ENCODE measurements around the gene COL13A1. TPM values are rescaled to one million over a fixed set of nuclear protein-coding genes. Genes with fewer than 3 reads are reported as not detected.

COL13A1 gene
- total RNA-seq, 1 donor from 2014 or later, result 20.1 TPM

DNA sequence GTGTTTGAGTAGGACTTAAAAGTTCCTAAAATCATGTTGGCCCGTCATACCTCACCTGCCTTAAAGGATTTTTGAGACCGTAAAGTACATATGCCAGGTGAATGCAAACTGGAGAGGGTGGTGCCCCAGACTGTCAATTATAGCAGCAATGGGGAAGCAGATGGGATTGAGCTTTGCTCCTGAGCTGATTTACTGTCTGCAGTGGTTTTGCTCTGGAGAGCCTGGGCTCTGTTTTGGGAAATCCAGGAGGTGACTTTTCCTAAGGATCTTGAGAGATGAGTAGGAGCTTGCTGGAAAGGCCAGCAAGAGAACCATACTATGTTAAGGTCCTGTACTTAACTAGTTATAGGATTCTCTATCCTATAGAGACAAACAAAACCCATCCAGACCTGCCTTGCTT, 43.0 kb downstream of the COL13A1 start:
- no peak for DNase-seq (ENCODE audit: extremely low read depth, low read depth, low spot score)

DNA sequence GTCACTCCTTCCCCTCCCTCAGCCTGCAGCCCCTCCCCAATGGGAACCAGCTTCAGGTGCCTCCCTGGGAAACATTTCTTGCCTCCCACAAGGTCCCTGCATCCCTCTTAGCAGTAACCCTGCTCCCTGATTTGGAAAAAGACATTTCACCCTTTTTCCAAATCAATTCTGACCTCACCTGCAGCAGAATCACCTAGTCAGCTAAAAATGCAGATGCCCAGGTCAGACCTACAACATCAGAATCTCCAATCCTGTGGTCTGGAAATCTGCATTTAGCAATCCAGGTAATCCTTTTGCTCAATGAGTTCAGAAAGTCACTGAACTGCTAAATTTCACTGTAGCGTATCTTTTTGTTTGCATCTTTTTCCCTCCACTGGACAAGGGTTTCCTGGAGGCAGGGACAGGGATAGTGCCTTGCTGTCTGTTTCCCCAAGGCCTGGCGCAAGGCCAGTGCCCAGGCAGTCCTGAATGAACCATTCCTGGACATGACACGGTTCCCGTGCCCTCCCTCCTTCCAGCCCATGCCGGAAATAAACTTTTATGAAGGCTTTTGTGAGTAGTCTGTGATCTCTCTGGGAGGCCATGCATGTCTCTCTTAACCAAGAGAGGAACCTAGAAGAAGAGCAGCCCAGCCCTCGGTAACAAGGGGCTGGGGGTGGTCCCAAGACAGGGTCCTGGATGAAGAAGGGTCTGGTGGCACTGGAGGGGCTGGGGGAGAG, 44.0 kb downstream of the COL13A1 start:
- no peak for DNase-seq (ENCODE audit: extremely low read depth, low read depth, low spot score)

DNA sequence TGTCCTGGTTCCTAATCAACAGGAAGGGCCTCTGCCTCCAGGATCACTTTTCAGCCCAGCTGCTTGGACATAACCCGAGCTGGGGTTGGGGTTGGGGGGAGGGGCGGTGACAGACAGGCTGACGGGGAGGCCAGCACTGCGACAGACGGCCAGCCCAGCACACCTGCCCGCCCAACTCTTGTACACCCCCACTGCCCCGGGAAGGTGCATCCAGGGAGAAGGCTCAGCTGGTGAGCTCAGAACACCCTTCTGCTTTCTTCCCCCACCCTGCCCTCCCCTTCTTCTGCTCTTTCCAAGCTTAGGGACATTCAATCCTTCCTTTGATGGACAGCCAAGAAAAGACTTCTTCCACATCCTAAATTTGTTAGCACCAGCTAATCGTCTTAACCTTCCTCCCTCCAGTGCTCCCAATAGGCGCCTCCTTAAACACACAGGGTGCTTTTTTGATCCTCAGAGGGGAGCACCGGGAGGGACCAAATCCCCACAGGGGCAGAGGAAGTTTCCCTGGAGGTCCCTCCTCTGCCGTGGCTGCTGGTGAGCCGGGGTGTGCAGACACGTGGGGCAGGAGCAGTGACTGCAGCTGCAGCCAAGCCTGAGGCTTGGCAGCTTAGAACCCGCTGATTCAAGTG, 44.7 kb downstream of the COL13A1 start:
- DNase-seq (ENCODE audit: extremely low read depth, low read depth, low spot score), result no peak

DNA sequence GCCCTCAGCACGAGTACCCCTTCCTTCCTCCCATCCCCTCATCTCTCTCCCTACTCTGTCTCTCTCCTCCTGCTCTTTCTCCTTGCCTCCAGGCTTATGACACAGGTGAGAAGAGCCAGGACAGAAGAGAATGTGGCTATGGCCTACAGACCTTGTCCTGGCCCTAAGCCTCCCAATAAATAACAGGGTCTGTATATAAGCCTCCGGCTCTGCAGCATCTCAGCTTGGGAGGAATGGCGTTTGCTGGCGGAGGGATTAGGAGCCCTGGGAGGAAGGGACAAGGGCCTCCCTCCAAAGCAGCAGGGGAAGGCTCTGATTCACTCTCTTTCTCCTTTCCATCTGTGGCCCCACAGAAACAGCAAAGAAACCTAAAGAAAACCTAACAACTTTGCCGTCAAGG, 45.8 kb downstream of the COL13A1 start:
- no peak for DNase-seq (ENCODE audit: extremely low read depth, low read depth, low spot score)

DNA sequence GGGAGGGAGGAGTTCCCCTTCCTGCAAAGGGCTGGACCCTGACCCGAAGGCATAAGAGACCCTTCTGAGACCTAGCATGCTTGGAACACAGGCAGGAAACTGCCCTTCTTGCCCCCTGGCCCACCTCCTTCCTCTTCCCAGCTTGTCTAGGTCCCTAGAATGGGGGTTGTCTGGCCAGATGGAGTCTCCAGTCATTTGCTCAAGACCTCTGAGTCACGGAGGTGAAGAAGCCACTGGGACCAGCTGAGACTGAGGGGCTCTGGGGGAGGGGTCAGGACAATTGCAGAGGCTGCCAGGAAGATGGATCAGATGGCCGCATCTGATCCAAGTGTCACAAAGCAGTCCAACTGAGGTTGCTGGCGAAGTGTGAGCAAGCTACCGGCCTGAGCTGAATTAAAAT, 46.2 kb downstream of the COL13A1 start:
- no peak for DNase-seq (ENCODE audit: extremely low read depth, low read depth, low spot score)

DNA sequence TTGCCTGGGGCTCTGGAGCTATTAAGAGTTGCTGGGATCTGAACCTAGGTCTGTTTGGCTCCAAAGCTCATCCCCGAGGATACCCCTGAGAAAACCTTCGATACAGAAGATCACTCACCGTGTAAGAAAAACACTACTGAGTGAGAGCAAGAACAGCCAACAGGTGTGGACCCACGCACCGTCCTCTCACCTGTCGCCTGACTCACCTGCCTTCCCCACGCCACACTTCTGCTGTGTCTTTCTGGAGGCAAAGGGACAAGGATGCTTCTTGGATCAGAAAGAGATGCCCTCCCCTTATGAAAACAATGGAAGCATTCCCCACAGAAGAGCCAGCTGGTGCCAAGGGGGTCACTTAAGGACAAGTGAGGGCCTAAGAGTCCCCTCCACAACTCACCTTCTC, 46.7 kb downstream of the COL13A1 start:
- no peak for DNase-seq (ENCODE audit: extremely low read depth, low read depth, low spot score)

DNA sequence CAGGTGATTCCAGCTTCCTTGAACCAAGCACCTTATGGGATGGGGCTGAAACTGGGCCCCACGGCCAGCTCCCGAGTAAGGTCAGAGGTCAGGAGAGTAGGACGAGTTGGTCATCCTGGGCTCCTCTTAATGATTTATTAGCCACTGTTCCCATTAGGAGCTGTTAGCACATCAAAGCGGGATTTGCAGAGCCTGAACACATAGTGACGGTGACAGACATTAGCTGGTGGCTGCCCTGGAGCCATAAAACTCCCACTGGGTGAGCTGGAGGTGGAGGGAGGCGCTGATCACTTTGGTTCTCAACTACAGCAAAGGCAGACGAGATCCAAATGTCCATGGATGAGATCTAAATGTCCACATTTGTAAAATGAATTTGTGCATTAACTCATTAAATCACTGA, 48.1 kb downstream of the COL13A1 start:
- no peak for DNase-seq (ENCODE audit: extremely low read depth, low read depth, low spot score)

DNA sequence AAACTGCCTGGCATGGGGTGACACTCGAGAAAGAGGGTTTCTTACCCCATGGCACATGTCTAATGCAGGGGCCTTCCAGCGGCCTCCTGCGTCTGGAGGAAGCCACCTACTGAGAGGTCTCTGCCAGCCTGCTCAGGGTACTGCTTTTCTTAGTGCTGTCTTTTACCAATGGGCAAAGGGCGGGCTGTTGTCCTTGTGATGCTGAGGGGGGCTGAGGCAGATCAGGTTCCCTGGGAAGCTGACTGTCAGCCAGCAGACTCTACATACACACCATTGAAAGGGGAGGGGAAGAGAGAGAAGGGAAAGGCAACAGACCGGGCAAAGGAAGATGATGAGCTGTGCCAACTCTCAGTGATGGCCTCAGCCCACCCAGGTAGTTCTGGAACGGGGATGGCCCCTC, 48.7 kb downstream of the COL13A1 start:
- no peak for DNase-seq (ENCODE audit: extremely low read depth, low read depth, low spot score)

DNA sequence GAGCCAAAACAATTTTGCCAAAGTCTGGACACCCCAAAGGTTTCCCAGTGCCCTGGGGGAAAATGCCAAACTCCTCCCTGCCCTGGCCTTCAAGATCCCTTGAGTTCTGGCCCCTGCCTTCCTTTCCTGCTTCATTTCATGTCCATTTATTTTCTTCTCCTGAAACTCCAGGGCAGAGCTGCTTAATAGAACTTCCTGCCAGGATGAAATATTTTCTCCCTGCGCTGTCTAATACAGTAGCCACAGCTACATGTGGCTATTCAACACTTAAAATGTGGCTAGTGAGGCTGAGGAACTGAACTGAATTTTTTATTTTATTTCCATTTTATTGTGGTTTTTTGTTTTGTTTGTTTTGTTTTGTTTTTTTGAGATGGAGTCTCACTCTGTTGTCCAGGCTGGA, 49.6 kb downstream of the COL13A1 start:
- no peak for DNase-seq (ENCODE audit: extremely low read depth, low read depth, low spot score)

DNA sequence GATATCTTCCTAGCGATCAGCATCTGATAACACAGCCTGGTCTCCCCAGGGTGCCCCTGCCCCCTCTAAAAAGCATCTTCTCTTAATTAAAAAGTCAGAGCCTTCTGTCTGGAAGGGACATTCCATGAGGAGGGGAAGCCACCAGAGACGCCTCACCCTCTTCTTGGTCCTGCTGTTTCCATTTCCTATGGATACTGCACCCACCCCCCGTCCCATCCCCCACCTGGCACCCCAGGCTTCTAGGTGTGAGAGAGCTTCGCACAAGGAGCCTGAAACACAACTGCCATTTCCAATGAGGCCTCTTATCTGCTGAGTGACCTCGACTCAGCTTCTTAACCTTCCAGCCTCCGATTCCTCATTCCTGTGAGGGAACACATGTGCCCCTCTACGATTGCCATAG, 51.4 kb downstream of the COL13A1 start:
- no peak for DNase-seq (ENCODE audit: extremely low read depth, low read depth, low spot score)

DNA sequence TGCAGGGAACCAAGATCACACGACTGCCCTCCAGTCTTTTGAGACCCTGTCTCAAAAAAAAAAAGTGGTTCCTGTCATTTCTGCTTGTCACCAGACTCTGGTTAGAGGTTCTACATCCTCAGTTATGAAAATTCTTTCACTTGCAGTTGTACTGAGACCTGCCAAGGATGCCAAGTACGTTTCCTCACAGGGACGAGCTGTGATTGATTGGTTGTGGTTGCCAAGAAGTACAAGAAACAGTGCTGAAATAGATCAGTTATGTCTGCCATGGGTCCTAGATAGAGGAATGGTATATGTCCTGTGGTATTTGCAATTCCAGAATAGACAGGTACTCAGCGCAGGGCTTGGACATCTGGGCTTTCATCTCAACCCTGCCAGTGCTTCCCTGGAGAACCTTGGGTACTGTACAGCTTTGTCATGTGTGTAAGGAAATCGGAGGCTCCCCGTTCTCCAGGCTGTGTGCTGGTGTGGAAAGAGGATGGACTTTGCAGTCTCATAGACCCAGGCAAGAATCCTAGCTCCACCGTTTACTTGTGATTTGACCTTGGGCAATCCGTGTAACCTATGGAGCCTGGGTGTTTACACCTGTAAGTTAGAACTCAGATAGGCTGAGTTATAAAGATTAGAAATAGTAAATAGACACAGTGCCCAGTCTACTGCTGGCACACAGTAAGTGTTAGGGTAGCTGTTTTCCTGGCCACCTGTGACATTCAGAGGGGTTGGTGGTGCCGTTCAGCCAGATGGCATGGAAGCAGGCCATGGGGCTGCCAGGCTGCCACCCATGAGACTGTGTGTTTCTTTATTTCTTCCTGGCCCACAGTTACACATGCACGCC, 53.0 kb downstream of the COL13A1 start:
- no peak for DNase-seq (ENCODE audit: extremely low read depth, low read depth, low spot score)

DNA sequence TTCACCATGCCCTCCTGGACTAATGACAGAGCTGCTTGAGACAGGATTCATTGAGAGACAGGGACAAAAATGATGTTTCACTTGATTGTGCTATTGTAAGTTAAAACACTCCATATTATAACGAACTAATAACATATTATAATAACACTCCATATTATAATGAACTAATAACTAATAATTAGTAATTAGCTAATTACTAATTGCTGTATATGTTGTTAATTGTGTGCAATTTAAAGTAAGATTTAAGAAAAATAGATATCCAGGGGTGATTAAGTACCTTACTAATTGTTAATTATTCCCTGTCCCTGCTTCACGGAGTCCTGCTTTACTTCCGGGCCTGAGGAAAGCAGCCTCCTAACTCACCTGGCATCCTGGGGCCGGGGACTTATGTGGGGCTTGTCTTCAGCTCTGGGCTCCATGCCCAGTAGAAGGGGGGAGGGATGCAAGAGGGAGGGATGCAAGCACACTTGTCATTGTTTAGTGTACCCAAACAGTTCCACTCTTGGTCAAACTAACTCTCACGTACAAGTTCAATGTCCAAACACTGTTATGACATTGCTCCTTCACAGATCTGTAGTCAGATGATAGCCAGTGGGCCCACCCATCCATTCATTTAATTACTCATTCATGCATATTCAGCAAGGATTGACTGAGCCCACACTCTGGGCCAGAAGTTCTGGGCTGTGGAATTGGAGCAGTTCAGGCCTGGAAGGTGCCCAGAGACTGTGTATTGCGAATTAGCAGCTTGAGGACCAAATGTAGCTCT, 53.8 kb downstream of the COL13A1 start:
- no peak for DNase-seq (ENCODE audit: extremely low read depth, low read depth, low spot score)

DNA sequence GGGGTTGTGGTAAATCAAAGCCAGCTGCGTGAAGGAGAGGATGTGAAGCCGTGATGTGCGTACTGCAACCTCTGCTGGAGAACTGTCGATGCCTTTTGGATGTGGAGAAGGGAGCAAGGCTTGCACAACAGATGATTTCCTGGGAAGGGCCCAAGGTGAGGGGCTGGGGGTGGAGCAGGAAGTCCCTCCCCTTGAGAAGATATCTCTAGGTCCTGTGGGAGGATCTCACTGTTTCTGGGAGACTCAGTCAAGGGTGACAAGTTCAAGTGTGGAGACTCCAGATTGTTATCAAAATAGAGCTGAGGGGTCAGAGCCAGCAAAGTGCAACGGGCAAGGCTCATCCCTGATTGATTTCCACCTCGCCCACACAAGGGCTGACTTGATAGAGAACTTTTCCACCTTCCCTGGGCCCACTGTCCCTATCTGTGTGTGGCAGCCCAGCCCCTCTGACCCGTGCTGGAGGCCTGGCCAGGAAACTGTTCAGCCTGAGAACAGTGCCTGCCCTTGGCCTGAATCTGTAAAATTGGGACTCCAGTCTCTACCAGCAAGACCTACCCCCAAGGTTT, 55.0 kb downstream of the COL13A1 start:
- DNase-seq (ENCODE audit: extremely low read depth, low read depth, low spot score), result no peak

DNA sequence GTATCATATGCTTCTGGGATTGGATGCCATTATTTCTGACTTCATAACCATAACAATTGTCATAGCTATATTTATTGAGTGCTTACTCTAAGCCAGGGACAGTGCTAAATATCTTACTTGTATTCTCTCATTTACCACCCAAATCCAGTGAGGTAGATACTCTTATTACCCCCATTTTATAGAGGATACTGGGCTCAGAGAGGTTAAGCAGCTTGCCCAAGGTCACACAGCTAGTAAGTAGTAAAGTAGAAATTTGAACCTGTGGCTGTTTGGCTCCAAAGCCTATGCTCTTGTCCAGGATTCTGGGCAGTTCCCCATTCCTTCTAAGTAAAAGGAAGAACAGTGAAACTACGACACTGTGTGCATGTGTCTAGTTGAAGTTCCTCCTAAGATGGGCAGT, 56.5 kb downstream of the COL13A1 start:
- no peak for DNase-seq (ENCODE audit: extremely low read depth, low read depth, low spot score)

DNA sequence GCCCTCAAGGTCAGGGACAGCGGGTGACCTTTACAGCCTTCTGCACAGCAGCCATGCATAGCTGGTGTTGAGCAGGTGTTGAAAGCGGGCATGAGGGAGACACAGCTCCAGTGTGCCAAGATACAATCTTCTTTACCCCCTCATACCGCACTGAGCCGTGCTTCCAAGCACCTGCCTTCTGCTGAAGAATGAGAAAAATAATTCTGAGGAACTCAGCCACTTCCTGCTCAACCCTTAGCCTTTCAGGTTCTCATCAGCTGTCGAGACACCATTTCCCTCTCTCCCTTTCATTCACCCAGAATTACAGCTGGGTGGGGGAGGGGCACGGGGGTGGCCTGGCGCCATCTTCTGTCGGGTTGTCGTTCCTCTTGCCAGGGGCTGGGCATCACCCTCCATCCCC, 58.6 kb downstream of the COL13A1 start:
- no peak for DNase-seq (ENCODE audit: extremely low read depth, low read depth, low spot score)

DNA sequence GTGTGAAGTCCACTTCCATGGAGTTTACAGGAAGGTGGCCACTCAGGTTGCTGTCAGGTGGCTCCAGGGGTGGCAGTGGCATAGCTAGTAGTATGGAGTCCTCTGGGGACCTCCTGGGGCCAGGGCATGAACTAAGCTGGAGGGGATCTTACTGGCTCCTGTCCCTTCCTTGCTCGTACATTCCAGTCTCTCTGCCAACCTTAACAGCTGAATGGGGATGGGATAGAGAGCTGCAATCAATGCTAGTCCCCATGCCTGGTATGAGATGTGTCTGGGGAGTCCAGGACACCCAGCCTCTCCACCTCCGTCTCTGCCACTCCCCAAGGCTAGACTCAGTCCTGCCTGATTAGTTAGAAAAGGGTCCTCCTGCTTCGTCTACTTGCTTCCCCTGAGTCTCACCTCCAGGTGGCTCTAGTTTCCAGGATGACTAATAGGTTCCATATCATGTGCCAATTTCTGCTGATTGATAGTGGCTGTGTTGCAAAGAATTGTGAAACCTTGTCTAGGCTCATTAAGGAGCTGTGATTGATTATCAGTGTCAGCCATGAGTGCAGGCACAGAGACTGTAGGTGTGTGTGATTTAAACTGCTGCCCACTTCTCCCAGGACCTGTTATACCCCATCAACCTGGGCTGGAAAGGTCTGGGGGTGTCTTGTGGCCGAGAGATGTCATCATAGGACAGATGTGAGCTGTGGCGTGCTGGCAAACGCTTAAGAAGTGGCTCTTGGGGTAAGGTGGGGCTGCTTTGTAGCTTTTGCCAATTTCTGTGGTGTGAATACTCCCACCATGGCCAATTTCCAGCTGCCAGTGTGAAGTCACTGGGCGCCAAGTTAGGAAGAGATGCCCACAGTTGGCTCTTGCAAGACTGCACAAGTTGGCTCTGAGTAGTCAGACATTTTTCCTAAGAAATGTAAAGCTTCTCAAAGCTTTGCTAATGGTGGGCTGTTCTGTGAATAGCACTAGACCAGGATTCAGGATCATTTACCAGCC, 59.8 kb downstream of the COL13A1 start:
- DNase-seq (ENCODE audit: extremely low read depth, low read depth, low spot score), result peak; percentile 78

DNA sequence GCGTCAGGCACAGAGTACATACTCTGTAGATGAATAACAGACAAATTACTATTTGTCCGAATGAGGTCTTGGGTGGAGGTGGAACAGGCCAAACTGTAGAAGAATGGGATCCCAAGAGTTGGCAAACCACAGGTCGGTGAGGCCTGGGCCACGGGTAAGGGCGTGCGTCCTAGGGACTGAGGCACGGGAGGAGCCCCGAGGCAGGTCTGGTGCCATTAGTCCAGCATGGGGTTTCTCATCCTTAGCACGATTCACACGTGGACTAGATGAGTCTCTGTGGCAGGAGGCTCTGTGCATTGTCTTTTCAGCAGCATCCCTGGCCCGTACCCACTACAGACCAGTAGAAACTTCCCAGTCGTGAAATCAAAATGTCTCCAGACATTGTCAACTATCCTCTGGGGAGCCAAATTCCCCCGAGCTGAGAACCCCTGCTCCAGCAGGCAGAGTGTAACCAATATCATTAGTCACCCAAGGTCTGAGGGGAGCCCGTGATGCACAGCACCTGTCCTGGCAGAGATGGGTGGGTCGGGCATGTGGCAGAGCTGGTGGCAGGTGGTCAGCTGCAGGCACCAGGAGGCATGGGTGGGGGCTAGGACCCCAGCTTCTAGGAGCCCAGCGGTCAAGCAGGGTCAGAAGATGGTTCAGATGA, 61.3 kb downstream of the COL13A1 start:
- DNase-seq (ENCODE audit: extremely low read depth, low read depth, low spot score), result no peak

DNA sequence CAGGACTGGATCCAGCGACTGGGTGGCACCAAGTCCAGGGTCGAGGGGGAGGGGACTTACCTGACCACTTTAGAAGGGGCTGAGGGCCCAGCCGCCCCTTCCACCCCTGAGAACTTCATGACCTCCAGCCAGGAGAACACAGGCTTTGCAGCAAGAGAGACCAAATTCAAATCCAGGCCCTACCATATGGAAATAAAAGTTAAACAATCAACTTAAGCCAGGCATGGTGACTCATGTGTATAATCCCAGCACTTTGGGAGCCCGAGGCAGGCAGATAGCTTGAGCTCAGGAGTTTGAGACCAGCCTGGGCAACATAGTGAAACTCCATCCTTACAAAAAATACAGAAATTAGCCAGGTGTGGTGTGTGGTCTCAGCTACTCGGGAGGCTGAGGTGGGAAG, 61.9 kb downstream of the COL13A1 start:
- no peak for DNase-seq (ENCODE audit: extremely low read depth, low read depth, low spot score)

DNA sequence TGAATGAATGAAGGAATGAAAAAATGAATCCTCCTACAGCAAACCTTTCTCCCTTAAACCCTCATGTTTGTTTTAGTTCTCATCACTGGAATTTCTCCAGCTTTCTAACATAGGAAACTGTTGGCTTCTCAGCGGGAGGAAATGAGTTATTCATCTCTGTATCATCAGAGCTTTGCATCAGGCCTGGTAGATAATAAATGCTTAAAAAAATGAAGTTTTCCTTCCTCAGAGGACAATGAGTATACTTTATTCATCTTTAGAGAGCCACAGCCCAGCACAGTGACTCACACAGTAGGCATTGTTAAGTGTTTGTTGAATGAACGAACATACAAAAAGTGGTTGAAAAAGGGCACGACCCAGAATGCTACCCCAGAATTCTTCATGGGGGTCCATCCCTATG, 62.6 kb downstream of the COL13A1 start:
- no peak for DNase-seq (ENCODE audit: extremely low read depth, low read depth, low spot score)

Measured in glomerular endothelial cell (primary cell).